Measurements from ENCODE around the gene NEXN.

NEXN gene

GRCh38 chr1:77888081-77888780, at the start of gene NEXN:
NEXN (plus strand) TSS chr1:77888624; CDS start chr1:77916107, 27,483 bp downstream.
- peak; percentile 87 for DNase-seq (ENCODE audit: low spot score)

GRCh38 chr1:77841574-77841973, 46.9 kb upstream of the NEXN start:
- DNase-seq (ENCODE audit: low spot score) = no peak

DNA sequence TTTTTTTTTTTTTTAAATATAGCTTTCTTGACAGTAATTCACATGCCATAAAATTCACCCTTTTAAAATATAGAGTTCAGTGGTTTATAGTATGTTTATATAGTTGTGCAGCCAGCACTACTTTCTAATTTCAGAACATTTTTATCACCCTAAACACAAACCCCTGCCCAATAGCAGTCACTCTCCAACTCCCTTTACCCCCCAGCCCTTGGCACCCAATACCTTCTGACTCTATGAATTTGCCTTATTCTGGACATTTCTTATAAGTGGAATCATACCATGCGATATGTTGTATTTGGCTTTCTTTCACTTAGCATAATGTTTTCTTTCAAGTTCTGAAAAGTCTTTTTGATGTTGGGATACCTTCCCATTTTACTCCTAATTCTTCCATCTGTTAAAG, 42.5 kb upstream of the NEXN start:
- DNase-seq (ENCODE audit: low spot score) = no peak

DNA sequence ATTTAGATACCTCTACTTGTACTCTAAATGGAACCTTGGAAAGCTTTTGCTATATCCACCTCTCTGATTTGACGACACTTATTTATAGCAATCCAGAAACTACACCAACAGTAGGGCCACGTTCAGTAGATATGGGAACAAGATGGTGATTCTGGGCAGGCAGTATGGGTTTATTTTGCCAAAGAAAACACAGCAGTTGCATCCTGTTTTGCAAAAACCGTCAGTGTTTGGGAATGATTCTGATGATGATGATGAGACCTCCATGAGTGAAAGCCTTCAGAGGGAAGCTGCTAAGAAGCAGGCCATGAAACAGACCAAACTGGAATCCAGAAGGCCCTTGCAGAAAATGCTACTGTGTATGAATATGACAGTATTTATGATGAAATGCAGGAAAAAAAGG, 41.5 kb upstream of the NEXN start:
- DNase-seq (ENCODE audit: low spot score) = no peak

- DNase-seq (ENCODE audit: low spot score) = no peak
Observed at GRCh38 chr1:77847621-77848080, 40.8 kb upstream of the NEXN start.

DNA sequence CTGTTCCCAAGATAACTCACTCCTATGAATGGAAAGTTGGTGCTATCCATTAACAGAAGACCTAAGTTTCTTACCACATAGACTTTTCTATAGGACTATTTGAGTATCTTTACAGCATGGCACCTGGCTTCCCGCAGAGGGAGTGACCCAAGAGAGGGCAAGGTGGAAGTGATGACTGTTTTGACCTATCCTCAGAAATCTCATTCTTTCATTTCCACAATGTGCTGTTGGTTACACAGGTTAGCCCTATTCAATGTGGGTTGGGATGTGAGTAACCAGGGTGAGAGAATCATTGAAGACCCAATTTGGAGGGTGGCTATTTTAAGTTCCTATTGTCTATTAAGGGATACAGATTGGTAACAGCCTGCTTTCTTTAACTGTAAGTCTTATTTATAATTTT, 38.3 kb upstream of the NEXN start:
- no peak for DNase-seq (ENCODE audit: low spot score)

DNA sequence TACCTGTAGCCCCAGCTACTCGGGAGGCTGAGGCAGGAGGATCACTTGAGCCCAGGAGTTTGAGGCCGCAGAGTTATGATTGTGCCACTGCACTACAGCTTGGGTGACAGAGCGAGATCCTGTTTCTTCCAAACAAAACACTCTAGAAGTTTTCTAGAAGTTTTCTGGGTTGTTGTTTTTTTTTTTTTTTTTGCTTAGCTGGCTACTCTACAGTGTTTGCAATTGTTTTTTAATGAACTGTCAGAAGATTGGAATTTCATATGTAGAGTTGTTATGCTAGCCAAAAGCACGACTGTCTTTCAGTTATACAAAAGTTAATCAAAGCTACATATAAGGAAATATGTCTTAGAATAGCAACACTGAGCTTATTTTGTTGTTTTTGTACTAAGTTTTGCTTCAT, 30.9 kb upstream of the NEXN start:
- peak; percentile 29 for DNase-seq (ENCODE audit: low spot score)

GRCh38 chr1:77858725-77859124, 29.7 kb upstream of the NEXN start:
- DNase-seq (ENCODE audit: low spot score) = no peak

GRCh38 chr1:77859248-77859647, 29.2 kb upstream of the NEXN start:
- DNase-seq (ENCODE audit: low spot score) = no peak

DNA sequence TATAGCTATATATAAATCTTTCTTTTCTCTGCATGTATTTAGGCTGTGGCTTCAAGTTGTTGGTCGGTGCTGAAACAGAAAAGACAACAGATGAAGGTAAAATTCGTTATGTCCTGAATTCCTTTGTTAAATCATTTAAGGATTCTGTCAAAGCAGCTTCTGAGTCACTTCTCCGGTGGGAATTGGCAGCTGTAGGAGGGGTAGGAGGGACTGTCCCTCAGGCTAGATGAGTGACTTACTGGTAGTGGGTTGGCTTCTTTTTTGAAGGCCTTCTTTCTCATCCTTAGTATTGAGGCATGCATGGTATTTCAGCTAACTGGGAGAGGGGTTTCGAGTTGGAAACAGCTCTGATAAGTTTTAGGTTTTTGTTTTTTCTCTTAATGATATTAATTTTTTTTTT, 22.1 kb upstream of the NEXN start:
- DNase-seq (ENCODE audit: low spot score) = no peak

DNA sequence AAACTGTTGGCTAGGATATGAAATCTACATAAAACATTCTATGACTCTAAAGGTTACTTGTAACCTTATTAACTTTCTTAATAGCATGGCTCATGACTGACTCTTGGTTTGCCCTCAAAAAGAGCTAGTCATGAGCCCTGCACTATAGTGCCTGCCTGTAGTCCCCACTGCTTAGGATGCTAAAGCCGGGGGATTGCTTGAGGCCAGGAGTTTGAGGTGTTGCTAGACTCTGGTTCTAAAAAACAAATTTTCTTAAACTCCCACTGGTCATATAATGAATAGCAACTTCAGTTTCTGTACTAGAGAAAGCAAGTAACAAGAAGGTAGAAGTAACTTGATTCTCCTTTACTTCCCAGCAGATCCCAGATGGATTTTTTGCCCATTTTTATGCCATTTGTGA, 15.8 kb upstream of the NEXN start:
- DNase-seq (ENCODE audit: low spot score) = no peak

- DNase-seq (ENCODE audit: low spot score) = no peak
Observed at GRCh38 chr1:77873461-77873860, 15.0 kb upstream of the NEXN start.

- no peak for DNase-seq (ENCODE audit: low spot score)
Observed at GRCh38 chr1:77874804-77875445, 13.5 kb upstream of the NEXN start.

DNA sequence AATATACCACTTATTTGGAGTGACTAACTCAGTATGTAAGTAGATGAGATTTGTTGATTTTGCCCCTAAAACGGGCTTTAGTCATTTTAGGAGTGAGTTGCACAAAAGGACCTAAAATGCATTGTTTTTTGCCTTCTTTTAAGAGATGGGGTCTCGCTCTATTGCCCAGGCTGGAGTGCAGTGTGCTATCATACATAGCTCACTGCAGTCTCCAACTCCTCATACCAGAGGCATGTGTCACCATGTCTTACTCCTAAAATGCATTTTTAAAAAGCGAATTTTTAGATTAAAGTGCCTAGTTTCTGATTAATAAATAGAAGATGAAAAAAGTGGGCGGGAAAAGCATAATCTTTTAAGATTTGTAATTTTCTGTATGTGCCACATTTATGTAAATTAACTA, 11.5 kb upstream of the NEXN start:
- DNase-seq (ENCODE audit: low spot score) = no peak

- no peak for DNase-seq (ENCODE audit: low spot score)
Observed at GRCh38 chr1:77881061-77881460, 7.4 kb upstream of the NEXN start.

- no peak for DNase-seq (ENCODE audit: low spot score)
Observed at GRCh38 chr1:77882411-77882810, 6.0 kb upstream of the NEXN start.

- DNase-seq (ENCODE audit: low spot score) = peak; percentile 52
Observed at GRCh38 chr1:77888781-77889642, 588 bp downstream of the NEXN start.

GRCh38 chr1:77889671-77890070, 1.2 kb downstream of the NEXN start:
- peak; percentile 35 for DNase-seq (ENCODE audit: low spot score)

- DNase-seq (ENCODE audit: low spot score) = no peak
Observed at GRCh38 chr1:77891200-77891599, 2.8 kb downstream of the NEXN start.

GRCh38 chr1:77899647-77900320, 11.4 kb downstream of the NEXN start:
- DNase-seq (ENCODE audit: low spot score) = no peak

DNA sequence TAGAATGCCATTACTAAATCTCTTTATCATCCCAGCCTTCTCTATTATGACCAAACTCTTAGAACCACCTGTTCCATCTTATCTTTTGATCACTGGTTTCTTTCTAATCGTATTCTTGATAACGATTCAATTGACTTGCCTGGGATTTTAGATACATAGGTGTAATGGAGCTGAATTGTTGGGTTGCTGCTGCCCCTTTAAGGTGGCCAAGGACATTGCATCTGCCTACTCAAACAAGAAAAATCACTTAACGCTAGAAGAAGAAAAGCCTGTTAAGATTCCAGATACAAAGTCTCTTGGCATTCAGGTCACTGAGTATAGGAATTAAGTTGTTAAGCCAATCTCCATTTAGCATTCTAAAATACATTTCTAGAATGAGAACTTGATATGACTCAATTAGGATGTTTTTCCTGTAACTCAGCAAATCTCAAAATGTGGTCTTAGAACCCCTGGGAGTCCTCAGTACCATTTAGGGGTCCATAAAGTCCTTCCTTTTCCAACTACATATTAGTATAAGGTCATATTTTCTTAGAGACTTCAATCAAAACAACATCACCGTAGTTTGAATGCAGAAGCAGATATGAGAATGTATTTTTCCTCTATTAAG, 12.4 kb downstream of the NEXN start:
- peak; percentile 48 for DNase-seq (ENCODE audit: low spot score)

- DNase-seq (ENCODE audit: low spot score) = no peak
Observed at GRCh38 chr1:77905603-77906002, 17.2 kb downstream of the NEXN start.

All from AG20443 (cell line).